Neural cell (in vitro differentiated cells): ENCODE results near the gene TMEM250.
"Not testable (repeated sequence)": the region's sequence is repeated elsewhere in the genome, so short reads cannot be mapped to it uniquely, and the experiment has no call there.

Experiments used
- EP300 ChIP-seq: fragments of 450-650 bp; conservative IDR thresholded peaks from 2 replicates; pipeline ENCODE4 v1.6.1; 2014; ENCODE audit warnings: antibody characterized with exemption, mild to moderate bottlenecking, moderate library complexity; ENCODE audit not compliant: poor library complexity, severe bottlenecking
- EZH2 ChIP-seq: fragments of 200-600, 300-800 bp; shearing (Covaris generic), sonication (generic); IDR thresholded peaks from 2 replicates; pipeline ENCODE4 v1.6.1; 2014; ENCODE audit warnings: antibody characterized with exemption, low read length, borderline replicate concordance, mild to moderate bottlenecking; ENCODE audit not compliant: insufficient read depth, poor library complexity, severe bottlenecking
- MXI1 ChIP-seq: fragments of 450-650 bp; conservative IDR thresholded peaks from 2 replicates; pipeline ENCODE4 v1.6.1; 2014; ENCODE audit warnings: antibody characterized with exemption, mild to moderate bottlenecking; ENCODE audit not compliant: poor library complexity, severe bottlenecking
- POLR2AphosphoS5 ChIP-seq: IDR thresholded peaks from 2 replicates; pipeline ENCODE4 v1.6.1; 2012
- RAD21 ChIP-seq: fragments of 450-650 bp; conservative IDR thresholded peaks from 2 replicates; pipeline ENCODE4 v1.6.1; 2014; ENCODE audit warnings: antibody characterized with exemption, mild to moderate bottlenecking, moderate library complexity
- TAF1 ChIP-seq: IDR thresholded peaks from 2 replicates; pipeline ENCODE4 v1.6.1; 2012; ENCODE audit warnings: low read depth
- TF ChIP-seq, protein P1 (sequence below): fragments of 450-650 bp; IDR thresholded peaks from 2 replicates; pipeline ENCODE4 v1.5.1; 2014; ENCODE audit warnings: antibody characterized with exemption, mild to moderate bottlenecking, moderate library complexity; ENCODE audit not compliant: poor library complexity, severe bottlenecking
- TF ChIP-seq, protein P2 (sequence below): IDR thresholded peaks from 2 replicates; pipeline ENCODE4 v1.6.1; 2012; ENCODE audit warnings: borderline replicate concordance

DNA sequence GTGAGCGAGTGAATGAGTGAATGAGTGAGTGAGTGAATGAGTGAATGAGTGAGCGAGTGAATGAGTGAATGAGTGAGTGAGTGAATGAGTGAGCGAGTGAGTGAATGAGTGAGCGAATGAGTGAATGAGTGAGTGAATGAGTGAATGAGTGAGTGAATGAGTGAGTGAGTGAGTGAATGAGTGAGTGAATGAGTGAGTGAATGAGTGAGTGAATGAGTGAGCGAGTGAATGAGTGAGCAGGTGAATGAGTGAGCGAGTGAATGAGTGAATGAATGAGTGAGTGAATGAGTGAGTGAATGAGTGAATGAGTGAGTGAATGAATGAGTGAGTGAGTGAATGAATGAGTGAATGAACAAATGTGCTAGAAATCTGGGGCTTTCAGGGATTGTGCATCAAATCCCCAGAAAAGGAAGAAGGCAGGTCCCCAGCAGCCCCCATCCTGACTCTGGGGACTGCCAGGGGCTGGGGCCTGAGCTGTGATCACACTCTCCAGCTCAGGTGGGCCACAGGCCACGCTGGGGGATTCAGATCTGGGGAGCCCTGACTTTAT, 32.1 kb upstream of the TMEM250 start:
- TF ChIP-seq, protein P1, sequence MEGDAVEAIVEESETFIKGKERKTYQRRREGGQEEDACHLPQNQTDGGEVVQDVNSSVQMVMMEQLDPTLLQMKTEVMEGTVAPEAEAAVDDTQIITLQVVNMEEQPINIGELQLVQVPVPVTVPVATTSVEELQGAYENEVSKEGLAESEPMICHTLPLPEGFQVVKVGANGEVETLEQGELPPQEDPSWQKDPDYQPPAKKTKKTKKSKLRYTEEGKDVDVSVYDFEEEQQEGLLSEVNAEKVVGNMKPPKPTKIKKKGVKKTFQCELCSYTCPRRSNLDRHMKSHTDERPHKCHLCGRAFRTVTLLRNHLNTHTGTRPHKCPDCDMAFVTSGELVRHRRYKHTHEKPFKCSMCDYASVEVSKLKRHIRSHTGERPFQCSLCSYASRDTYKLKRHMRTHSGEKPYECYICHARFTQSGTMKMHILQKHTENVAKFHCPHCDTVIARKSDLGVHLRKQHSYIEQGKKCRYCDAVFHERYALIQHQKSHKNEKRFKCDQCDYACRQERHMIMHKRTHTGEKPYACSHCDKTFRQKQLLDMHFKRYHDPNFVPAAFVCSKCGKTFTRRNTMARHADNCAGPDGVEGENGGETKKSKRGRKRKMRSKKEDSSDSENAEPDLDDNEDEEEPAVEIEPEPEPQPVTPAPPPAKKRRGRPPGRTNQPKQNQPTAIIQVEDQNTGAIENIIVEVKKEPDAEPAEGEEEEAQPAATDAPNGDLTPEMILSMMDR: not testable (repeated sequence)
- not testable (repeated sequence) for TF ChIP-seq EP300, MXI1, TAF1, POLR2AphosphoS5, RAD21, EZH2
- TF ChIP-seq, protein P2, sequence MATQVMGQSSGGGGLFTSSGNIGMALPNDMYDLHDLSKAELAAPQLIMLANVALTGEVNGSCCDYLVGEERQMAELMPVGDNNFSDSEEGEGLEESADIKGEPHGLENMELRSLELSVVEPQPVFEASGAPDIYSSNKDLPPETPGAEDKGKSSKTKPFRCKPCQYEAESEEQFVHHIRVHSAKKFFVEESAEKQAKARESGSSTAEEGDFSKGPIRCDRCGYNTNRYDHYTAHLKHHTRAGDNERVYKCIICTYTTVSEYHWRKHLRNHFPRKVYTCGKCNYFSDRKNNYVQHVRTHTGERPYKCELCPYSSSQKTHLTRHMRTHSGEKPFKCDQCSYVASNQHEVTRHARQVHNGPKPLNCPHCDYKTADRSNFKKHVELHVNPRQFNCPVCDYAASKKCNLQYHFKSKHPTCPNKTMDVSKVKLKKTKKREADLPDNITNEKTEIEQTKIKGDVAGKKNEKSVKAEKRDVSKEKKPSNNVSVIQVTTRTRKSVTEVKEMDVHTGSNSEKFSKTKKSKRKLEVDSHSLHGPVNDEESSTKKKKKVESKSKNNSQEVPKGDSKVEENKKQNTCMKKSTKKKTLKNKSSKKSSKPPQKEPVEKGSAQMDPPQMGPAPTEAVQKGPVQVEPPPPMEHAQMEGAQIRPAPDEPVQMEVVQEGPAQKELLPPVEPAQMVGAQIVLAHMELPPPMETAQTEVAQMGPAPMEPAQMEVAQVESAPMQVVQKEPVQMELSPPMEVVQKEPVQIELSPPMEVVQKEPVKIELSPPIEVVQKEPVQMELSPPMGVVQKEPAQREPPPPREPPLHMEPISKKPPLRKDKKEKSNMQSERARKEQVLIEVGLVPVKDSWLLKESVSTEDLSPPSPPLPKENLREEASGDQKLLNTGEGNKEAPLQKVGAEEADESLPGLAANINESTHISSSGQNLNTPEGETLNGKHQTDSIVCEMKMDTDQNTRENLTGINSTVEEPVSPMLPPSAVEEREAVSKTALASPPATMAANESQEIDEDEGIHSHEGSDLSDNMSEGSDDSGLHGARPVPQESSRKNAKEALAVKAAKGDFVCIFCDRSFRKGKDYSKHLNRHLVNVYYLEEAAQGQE: not testable (repeated sequence)
